Fibroblast of mammary gland (primary cell): Measurements from ENCODE around the gene TRNP1.

Experiments used
- DNase-seq: peaks from one replicate; pipeline ENCODE4 v3.0.0-alpha.2; 2010; ENCODE audit warnings: low read depth
- H3K4me3 ChIP-seq: 2 replicates; pipeline ENCODE4 v1.5.1; 2011; ENCODE audit warnings: low read depth, mild to moderate bottlenecking, low read length, moderate library complexity; ENCODE audit not compliant: control insufficient read depth
- TF ChIP-seq, protein P1 (sequence below): conservative IDR thresholded peaks from 2 replicates; pipeline ENCODE4 v1.5.1; 2011; ENCODE audit warnings: low read depth, low read length, inconsistent platforms; ENCODE audit not compliant: control insufficient read depth, insufficient read depth

TRNP1 gene

DNA sequence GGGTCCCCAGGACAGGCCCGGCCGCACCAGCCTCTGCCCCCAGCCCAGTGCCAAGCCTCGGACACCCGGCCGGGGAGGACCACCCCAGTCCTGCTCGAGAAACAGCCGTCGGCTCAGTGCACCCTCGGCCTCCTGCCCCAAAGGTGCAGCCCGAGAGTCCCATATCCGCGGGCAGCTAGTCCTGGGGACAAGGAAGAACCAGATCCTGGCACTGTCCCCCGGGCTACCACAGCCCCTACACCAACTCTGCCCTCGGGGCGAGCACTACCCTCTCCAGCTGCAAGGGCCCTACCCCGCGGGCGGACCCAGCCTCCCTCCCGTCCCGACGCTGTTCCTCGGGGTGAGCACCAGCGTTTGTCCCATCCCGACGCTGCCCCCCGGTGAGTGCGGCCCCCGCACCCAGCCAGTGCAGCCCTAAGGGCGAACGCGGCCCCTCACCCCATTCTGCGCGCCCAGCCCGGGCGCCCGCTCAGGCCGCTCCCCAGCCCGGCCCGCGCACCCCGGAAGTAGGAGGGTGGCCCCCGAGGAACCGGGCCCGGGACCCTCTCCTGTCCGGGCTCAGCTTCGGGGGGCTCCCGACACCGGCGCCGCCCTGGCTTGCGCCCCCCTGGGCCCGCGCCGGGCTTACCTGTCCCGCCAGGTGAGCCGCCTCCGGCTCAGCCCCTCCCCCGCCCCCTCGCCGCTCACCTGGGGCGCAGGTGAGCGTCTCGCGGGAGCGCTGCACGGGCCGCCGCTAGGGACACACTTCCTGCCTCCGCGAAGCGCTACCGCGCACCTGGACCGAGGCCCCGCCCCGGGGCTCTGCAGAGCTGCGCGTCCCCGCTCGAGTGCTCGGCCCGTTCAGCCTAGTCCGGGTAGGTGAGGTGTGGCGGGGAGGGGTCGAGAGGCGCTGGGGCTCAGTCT lies 33.5 kb upstream of the TRNP1 start, which contains the start of gene KDF1:
Gene KDF1 (minus strand): TSS at position 747 of the 903 bp plus-strand sequence. CDS start 8,088 bp downstream, outside the sequence.
- no peak for DNase-seq
- peak within 1 kb of the TSS; percentile 36 for H3K4me3 ChIP-seq

DNA sequence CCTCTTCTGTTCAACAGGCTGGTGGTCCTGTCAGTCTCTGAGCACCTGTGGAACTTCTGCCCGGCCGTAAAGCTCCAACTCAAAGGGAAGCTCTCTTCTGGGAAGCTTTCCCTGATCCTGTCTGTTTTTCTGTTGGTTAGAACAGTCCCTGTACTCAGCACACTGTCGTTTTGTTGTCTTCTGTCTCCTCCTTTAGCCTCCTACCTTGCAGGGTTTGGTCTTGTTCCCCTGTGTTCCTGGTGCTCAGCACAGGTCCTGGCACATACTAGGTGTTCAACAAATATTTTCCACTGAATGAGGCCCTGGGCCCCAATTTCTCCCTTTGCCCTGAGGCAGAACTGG lies 32.9 kb upstream of the TRNP1 start:
- H3K4me3 ChIP-seq, result no peak overlapping the region
- DNase-seq, result no peak
- TF ChIP-seq, protein P1, sequence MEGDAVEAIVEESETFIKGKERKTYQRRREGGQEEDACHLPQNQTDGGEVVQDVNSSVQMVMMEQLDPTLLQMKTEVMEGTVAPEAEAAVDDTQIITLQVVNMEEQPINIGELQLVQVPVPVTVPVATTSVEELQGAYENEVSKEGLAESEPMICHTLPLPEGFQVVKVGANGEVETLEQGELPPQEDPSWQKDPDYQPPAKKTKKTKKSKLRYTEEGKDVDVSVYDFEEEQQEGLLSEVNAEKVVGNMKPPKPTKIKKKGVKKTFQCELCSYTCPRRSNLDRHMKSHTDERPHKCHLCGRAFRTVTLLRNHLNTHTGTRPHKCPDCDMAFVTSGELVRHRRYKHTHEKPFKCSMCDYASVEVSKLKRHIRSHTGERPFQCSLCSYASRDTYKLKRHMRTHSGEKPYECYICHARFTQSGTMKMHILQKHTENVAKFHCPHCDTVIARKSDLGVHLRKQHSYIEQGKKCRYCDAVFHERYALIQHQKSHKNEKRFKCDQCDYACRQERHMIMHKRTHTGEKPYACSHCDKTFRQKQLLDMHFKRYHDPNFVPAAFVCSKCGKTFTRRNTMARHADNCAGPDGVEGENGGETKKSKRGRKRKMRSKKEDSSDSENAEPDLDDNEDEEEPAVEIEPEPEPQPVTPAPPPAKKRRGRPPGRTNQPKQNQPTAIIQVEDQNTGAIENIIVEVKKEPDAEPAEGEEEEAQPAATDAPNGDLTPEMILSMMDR, result no peak

More for the DNA sequence above, 33.5 kb upstream of the TRNP1 start, which contains the start of gene KDF1:
- TF ChIP-seq, protein P1, result no peak

DNA sequence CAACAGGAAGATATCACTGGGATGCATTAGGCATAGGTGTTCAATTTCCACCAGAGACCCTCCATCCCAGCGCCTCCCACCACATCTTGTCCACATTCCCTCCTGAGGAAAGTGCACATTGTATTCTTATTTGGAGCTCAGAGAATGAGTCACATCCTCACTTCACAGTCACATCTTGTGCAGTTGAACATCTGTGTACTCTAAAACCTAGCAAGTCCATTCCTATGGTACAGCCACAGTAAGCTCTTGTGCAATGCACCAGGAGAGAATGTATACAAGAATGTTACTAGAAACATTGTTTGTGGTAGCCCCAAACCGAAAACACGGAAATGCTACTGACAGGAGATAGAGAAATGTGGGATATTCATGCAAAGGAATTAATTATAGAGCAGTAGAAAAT lies 31.7 kb upstream of the TRNP1 start:
- no peak overlapping the region for H3K4me3 ChIP-seq
- TF ChIP-seq, protein P1, result no peak
- peak; percentile 97 for DNase-seq

DNA sequence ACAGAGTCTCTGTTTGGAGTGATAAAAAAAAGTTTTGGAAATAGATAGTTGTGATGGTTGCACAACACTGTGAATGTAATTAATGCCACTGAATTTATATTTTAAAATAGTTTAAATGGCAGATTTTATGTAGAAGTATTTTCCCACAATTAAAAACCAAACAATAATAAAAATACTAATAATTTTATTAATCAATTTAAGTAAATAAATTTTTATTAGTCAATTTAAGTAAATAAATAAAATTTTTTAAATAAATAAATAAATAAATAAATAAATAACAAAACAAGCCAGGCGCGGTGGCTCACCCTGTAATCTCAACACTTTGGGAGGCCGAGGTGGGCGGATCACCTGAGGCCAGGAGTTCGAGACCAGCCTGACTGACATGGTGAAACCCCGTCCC lies 28.3 kb upstream of the TRNP1 start:
- TF ChIP-seq, protein P1, result no peak
- no peak for DNase-seq

DNA sequence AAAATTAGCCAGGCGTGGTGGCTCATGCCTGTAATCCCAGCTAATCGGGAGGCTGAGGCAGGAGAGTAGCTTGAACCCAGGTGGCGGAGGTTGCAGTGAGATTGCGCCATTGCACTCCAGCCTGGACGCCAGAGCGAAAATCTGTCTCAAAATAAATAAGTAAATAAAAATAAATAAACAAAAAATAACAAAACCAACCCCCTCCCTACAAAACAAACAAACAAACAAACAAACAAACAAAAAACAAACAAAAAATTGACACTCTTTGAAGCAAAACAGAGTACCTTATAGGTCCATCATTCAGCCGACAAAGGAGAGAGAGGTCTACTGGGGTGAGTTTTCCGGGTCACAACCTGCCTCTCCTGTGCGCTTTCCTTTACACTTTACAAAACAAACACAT lies 27.9 kb upstream of the TRNP1 start:
- no peak overlapping the region for H3K4me3 ChIP-seq
- TF ChIP-seq, protein P1, result no peak
- no peak for DNase-seq

More for the DNA sequence above, 28.3 kb upstream of the TRNP1 start:
- H3K4me3 ChIP-seq, result no peak overlapping the region

DNA sequence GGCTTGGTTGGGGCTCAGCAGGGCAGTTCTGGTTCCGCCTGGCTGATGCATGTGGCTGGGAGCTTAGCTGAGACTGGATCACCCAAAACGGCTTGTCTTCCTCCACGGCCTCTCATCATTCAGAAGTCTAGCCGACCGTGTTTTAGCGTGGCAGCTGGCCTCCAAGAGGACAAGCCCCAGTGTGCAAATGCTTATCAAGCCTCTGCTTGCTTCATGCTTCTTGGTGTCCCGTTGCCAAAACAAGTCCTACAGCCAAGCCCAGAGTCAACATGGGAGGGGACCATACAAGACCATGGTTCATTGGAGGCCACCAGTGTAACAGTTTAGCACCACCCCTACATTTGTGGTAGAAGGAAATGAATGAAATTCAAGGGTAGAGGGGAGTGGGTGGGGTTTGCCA lies 22.7 kb upstream of the TRNP1 start:
- H3K4me3 ChIP-seq, result no peak overlapping the region
- no peak for DNase-seq
- TF ChIP-seq, protein P1, result no peak
